Measurements from ENCODE around the gene ADCY4. TPM values are rescaled to one million over a fixed set of nuclear protein-coding genes. Genes with fewer than 3 reads are reported as not detected.

Gene ADCY4
- total RNA-seq, 4 donors from 2014 or later: 6.7 to 22.8 (median 16.5) TPM

DNA sequence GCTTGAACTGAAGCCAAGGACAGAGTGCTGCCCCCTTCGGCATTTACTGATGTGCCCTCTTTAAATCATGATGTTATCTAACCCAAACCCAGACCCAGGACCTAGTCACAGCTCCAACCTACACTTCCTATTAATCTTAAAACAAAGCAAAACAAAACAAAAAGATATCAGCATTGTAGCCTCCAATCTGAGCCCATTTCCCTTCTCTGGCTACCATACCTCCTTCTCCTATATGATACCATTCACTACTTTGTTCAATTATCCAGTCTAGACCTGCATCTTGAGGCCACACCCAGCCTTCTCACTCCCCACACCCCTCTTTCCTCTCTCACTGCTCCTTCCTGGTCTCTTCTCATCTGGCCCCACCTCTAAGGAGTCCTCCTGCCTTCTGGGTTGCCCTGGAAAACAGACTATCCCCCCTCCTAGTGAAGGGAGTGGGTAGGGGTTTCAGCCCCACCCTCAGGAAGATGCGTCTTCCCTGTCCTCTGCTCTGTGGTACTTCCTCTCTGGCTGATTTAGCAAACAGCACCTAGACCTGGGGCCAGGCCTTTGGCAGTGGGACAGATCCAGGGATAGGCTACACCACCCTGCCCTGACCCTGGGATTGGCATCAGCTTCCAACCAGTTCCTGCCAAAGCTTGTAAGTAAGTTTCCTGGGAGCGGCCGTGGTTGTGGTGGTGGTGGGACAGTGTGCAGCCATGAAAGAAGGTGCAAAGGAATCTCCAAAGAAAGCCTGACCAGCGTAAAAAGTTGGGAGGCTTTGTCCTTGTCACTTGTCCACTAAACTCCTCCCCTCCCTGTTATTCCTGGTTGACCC is 20.3 kb downstream of the ADCY4 start:
- H3K4me3 ChIP-seq (ENCODE audit: low read depth, poor library complexity, severe bottlenecking): no peak overlapping the region
- DNase-seq (ENCODE audit: low spot score in 2 of 2): peak in 1 of 2 donors; percentile 87
- TF ChIP-seq POLR2A (IDR thresholded peaks at IDR 0.05): no peak
- TF ChIP-seq, protein P1, sequence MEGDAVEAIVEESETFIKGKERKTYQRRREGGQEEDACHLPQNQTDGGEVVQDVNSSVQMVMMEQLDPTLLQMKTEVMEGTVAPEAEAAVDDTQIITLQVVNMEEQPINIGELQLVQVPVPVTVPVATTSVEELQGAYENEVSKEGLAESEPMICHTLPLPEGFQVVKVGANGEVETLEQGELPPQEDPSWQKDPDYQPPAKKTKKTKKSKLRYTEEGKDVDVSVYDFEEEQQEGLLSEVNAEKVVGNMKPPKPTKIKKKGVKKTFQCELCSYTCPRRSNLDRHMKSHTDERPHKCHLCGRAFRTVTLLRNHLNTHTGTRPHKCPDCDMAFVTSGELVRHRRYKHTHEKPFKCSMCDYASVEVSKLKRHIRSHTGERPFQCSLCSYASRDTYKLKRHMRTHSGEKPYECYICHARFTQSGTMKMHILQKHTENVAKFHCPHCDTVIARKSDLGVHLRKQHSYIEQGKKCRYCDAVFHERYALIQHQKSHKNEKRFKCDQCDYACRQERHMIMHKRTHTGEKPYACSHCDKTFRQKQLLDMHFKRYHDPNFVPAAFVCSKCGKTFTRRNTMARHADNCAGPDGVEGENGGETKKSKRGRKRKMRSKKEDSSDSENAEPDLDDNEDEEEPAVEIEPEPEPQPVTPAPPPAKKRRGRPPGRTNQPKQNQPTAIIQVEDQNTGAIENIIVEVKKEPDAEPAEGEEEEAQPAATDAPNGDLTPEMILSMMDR (IDR thresholded peaks at IDR 0.05): no peak
- WGBS, 2 donors: 43 to 53% methylated on average over 5 of the region's 5 CpGs
- intact Hi-C loops (cut with DNase I; ENCODE audit: low total_unique reads): no loop called here

DNA sequence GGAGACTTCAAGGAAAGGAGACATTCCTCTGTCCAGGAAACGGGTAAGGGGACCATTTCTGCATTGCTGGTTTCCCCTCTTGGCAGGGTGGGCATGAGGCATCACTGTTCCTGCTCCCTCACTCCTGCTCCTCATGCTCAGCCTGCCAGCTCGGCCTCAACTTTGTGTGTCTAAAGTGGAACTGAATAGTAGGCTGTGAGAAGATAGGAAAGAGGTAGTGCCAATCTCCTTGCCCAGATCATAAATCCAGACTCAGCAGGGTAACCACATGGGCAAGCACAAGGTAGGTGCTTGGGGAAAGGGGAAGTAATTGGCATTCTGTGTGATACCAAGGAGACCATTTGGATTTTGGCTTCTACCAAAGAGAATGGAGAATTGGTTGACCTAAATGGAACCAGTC is 21.0 kb downstream of the ADCY4 start:
- DNase-seq (ENCODE audit: low spot score in 2 of 2): no peak
- TF ChIP-seq POLR2A (IDR thresholded peaks at IDR 0.05): no peak
- TF ChIP-seq, protein P1 (IDR thresholded peaks at IDR 0.05): no peak
- no peak overlapping the region for H3K4me3 ChIP-seq (ENCODE audit: low read depth, poor library complexity, severe bottlenecking)
- WGBS, 2 donors: 61 to 71% methylated on average over 2 of the region's 2 CpGs
- intact Hi-C loops (cut with DNase I; ENCODE audit: low total_unique reads): no loop called here

DNA sequence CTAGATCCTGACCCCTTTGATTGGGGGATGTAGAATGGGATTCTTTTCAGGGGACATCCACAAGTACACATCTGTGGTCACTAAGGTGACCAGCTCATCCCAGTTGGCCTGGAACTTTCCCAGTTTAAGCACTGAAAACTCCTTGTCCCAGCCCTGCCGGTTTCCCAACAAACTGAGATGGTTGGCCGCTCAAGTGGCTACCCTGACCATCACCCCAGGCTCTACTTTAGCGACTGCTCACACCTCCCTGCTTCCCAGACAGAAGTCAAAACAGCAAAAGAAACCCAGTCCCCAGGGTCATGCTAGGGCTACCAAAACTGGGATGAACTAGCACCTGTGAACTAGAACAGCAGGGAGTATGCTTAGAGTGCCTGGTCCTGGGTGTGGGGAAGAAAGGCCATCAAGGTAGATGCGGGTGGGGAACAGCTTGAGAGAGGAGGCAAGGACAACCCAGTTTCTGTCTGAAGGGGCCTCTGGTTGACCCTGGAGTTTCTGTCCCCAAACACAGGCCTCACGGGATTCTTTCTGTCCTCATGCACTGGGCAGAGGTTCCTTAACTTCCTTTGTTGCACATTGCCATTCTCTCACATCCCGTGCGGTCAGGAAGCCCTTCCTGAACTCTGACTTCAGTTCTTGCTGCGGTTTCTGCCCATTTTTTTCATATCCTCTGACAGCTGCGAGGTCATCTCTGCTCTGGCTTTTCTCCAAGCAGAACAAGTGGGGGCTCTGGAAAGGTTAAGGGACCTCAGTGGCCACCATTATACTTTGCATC is 21.9 kb downstream of the ADCY4 start:
- DNase-seq (ENCODE audit: low spot score in 2 of 2): peak in 1 of 2 donors; percentile 88
- no peak overlapping the region for H3K4me3 ChIP-seq (ENCODE audit: low read depth, poor library complexity, severe bottlenecking)
- TF ChIP-seq, protein P1 (IDR thresholded peaks at IDR 0.05): no peak
- TF ChIP-seq POLR2A (IDR thresholded peaks at IDR 0.05): no peak
- intact Hi-C loops (cut with DNase I; ENCODE audit: low total_unique reads): no loop called here
- WGBS, 2 donors: 73 to 74% methylated on average over 9 of the region's 9 CpGs

DNA sequence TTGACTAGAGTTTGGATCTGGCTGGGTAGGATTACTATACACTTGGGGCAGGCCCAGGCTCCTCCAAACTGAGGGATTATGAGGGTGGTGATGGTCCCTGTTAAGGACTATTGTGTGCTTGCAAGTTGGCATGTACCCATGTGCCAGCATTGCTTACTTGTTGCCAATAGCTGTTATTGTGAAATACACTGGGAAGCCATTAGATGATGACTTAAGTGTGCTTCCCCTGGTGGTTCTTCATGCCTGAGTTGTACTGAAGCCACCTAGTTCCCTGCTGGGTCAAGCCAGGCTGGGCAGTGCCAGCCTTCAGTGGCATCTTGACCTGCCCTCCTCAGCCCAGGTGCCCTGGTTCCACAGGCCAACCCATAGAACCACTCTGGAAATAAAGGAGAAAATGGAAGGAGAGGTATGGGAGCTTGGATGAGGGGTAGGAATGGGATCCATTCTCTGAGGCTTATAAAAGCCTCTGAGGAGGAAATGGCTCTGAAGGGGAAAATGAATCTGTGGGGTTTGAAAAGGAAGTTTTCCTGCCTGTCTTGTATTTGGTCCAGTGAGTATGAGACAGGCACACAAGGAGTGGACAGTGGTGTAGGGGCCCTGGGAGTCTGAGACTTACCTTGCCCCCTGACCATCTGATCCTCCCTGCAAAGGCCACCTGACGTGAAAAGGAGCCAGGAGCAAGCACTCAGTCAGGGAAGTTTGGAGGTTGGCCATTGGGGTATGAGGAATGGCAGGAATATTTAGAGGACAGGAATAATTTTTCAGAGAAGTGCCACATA is 22.8 kb downstream of the ADCY4 start:
- intact Hi-C loops (cut with DNase I; ENCODE audit: low total_unique reads): no loop called here
- WGBS, 2 donors: 75 to 89% methylated on average over 1 of the region's 1 CpG
- TF ChIP-seq, protein P1 (IDR thresholded peaks at IDR 0.05): no peak
- no peak for TF ChIP-seq POLR2A (IDR thresholded peaks at IDR 0.05)

DNA sequence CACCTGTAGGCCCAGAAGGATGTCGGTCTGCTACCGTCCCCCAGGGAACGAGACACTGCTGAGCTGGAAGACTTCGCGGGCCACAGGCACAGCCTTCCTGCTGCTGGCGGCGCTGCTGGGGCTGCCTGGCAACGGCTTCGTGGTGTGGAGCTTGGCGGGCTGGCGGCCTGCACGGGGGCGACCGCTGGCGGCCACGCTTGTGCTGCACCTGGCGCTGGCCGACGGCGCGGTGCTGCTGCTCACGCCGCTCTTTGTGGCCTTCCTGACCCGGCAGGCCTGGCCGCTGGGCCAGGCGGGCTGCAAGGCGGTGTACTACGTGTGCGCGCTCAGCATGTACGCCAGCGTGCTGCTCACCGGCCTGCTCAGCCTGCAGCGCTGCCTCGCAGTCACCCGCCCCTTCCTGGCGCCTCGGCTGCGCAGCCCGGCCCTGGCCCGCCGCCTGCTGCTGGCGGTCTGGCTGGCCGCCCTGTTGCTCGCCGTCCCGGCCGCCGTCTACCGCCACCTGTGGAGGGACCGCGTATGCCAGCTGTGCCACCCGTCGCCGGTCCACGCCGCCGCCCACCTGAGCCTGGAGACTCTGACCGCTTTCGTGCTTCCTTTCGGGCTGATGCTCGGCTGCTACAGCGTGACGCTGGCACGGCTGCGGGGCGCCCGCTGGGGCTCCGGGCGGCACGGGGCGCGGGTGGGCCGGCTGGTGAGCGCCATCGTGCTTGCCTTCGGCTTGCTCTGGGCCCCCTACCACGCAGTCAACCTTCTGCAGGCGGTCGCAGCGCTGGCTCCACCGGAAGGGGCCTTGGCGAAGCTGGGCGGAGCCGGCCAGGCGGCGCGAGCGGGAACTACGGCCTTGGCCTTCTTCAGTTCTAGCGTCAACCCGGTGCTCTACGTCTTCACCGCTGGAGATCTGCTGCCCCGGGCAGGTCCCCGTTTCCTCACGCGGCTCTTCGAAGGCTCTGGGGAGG is 23.9 kb downstream of the ADCY4 start, which contains the start of gene LTB4R:
TSS of gene LTB4R (plus strand) at position 857 of the 959 bp plus-strand sequence. CDS start 4,150 bp downstream, outside the sequence.
- TF ChIP-seq, protein P1 (IDR thresholded peaks at IDR 0.05): no peak
- TF ChIP-seq POLR2A (IDR thresholded peaks at IDR 0.05): no peak
- intact Hi-C loops (cut with DNase I; ENCODE audit: low total_unique reads): no loop called here
- peak within 1 kb of the TSS; percentile 32 for H3K4me3 ChIP-seq (ENCODE audit: low read depth, poor library complexity, severe bottlenecking)
- 3 to 23% methylated on average over 12 to 16 of the region's 99 CpGs for WGBS, 2 donors
- DNase-seq (ENCODE audit: low spot score in 2 of 2): peak in 1 of 2 donors; percentile 93

More for the DNA sequence above, 22.8 kb downstream of the ADCY4 start:
- H3K4me3 ChIP-seq (ENCODE audit: low read depth, poor library complexity, severe bottlenecking): no peak overlapping the region
- DNase-seq (ENCODE audit: low spot score in 2 of 2): peak in 1 of 2 donors; percentile 84
